Fibroblast of skin of scalp (primary cell): ENCODE data around the gene OR1F1.
"Not testable (repeated sequence)": the region's sequence is repeated elsewhere in the genome, so short reads cannot be mapped to it uniquely, and the experiment has no call there.

Experiments used
- DNase-seq: peaks from one replicate; pipeline ENCODE4 v3.0.0-alpha.2; 2013

The OR1F1 gene

GRCh38 chr16:3173892-3174617 is 13.9 kb upstream of the OR1F1 start:
- DNase-seq = peak; percentile 44

GRCh38 chr16:3174618-3175148 is 13.3 kb upstream of the OR1F1 start:
- no peak for DNase-seq

GRCh38 chr16:3175157-3176093 is 12.6 kb upstream of the OR1F1 start:
- DNase-seq = peak; percentile 54

- no peak for DNase-seq
Observed at GRCh38 chr16:3179651-3180050, 8.4 kb upstream of the OR1F1 start.

GRCh38 chr16:3180445-3180878 is 7.5 kb upstream of the OR1F1 start:
- peak; percentile 37 for DNase-seq

GRCh38 chr16:3182293-3182607 is 5.8 kb upstream of the OR1F1 start:
- DNase-seq = not testable (repeated sequence)

- DNase-seq = peak; percentile 83
Observed at GRCh38 chr16:3182608-3183444, 5.2 kb upstream of the OR1F1 start.

- DNase-seq = no peak
Observed at GRCh38 chr16:3183445-3184139, 4.4 kb upstream of the OR1F1 start.

- no peak for DNase-seq
Observed at GRCh38 chr16:3186946-3187690, 886 bp upstream of the OR1F1 start.

GRCh38 chr16:3188675-3188924 is 596 bp downstream of the OR1F1 start:
- no peak for DNase-seq

- peak; percentile 82 for DNase-seq
Observed at GRCh38 chr16:3188925-3189825, 1.2 kb downstream of the OR1F1 start.

GRCh38 chr16:3189869-3190268 is 1.9 kb downstream of the OR1F1 start:
- DNase-seq = no peak

- DNase-seq = no peak
Observed at GRCh38 chr16:3190949-3191353, 2.9 kb downstream of the OR1F1 start.

- DNase-seq = no peak
Observed at GRCh38 chr16:3192476-3193019, 4.5 kb downstream of the OR1F1 start.

- DNase-seq = no peak
Observed at GRCh38 chr16:3193221-3194212, 5.5 kb downstream of the OR1F1 start.

GRCh38 chr16:3194792-3195191 is 6.8 kb downstream of the OR1F1 start:
- DNase-seq = no peak

GRCh38 chr16:3195975-3196374 is 8.0 kb downstream of the OR1F1 start:
- DNase-seq = no peak

GRCh38 chr16:3197694-3198333 is 9.8 kb downstream of the OR1F1 start:
- DNase-seq = not testable (repeated sequence)
